Measurements from ENCODE around the gene UBE2Q1. TPM values are rescaled to one million over a fixed set of nuclear protein-coding genes. Genes with fewer than 3 reads are reported as not detected.

Gene UBE2Q1
- total RNA-seq, 1 donor from 2014 or later = 77.3 TPM

DNA sequence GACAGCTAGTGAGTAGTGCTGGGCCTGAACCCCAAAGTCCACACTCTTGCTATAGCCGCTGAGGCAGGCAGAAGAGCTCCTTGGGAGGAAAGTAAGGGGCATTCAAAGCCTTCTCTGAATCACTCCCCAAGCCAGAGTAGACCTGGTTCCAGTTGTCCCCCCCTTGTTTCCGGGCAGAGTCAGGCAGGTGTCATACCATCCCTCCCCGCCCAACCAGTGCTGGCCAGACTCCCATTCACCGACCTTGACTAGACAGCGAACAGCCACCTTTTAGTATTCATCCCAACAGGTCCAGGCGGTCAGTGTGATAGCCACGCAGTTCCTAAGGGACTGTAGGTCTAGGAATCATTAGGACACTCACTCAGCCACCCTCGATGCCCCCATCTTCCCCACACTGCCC lies 20.9 kb upstream of the UBE2Q1 start:
- Mint-ChIP-seq H3K27ac (ENCODE audit: unreplicated experiment) (no peak overlapping the region), H3K4me3 (ENCODE audit: unreplicated experiment) (no peak overlapping the region), H3K4me1 (ENCODE audit: unreplicated experiment) (peaks cover 4% of the 10 kb centered on the region), H3K36me3 (ENCODE audit: unreplicated experiment) (peaks cover 43% of the 10 kb centered on the region), H3K9me3 (ENCODE audit: unreplicated experiment) (no peaks in the 10 kb centered on the region), H3K27me3 (ENCODE audit: unreplicated experiment) (no peaks in the 10 kb centered on the region)
- no peak for DNase-seq (ENCODE audit: extremely low spot score, unreplicated experiment)
- TF ChIP-seq, protein P1, sequence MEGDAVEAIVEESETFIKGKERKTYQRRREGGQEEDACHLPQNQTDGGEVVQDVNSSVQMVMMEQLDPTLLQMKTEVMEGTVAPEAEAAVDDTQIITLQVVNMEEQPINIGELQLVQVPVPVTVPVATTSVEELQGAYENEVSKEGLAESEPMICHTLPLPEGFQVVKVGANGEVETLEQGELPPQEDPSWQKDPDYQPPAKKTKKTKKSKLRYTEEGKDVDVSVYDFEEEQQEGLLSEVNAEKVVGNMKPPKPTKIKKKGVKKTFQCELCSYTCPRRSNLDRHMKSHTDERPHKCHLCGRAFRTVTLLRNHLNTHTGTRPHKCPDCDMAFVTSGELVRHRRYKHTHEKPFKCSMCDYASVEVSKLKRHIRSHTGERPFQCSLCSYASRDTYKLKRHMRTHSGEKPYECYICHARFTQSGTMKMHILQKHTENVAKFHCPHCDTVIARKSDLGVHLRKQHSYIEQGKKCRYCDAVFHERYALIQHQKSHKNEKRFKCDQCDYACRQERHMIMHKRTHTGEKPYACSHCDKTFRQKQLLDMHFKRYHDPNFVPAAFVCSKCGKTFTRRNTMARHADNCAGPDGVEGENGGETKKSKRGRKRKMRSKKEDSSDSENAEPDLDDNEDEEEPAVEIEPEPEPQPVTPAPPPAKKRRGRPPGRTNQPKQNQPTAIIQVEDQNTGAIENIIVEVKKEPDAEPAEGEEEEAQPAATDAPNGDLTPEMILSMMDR (IDR thresholded peaks at IDR 0.05) = no peak

DNA sequence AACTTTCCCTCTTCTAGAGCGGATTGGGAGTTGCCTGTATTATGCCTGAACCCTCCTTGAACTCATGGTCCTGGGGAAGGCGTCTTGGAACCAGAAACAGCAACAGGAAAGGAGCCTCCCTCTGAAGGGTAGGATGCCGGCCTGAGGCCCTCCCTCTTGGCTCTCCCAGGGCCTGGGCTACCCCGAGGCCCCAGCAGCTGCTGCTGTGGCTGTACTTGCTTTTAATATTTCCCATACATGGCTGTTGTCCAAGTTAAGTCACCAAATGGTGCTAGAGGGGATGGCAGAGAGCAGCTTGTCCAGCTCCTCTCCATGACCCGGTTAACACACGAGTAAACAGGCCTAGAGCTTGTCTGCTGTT lies 19.6 kb upstream of the UBE2Q1 start:
- H3K27ac Mint-ChIP-seq (ENCODE audit: unreplicated experiment) = no peak overlapping the region

DNA sequence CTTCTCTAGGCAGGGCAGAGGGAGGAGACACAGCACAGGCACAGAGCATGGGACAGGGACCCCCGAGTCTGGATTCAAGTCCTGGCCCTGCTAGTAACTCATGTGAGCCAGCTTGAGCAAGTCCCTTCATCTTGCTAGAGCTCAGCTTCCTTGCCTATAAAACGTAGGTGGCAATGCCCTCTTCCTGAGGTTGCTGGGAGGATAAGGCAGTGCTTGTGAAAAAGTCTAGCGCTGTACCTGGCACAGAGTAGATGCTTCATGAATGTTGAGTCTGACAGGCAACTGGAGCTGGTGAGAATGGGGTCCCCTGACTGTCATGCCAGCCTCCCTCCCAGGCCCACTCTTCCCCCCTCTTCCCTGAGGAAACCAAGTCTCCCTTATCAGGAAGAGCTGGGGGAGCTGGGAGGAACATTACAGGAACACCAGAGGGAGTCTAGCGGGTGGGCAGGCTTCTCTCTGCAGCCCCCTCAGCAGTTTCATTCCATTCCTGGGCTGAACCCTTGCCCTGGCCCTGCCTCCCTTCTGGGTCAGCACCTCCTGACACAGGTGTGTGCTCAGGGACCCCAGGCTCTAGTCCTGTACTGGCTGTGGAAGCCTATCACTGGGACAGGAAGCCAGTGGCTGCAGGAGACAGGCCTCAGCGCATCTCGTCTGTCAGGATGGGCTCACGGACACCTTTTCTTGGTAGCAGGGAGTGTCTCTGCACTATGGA lies 19.0 kb upstream of the UBE2Q1 start:
- Mint-ChIP-seq H3K9me3 (ENCODE audit: unreplicated experiment) (no peaks in the 10 kb centered on the region), H3K27me3 (ENCODE audit: unreplicated experiment) (no peaks in the 10 kb centered on the region), H3K36me3 (ENCODE audit: unreplicated experiment) (peaks cover 29% of the 10 kb centered on the region), H3K4me3 (ENCODE audit: unreplicated experiment) (no peak overlapping the region), H3K27ac (ENCODE audit: unreplicated experiment) (no peak overlapping the region), H3K4me1 (ENCODE audit: unreplicated experiment) (no peaks in the 10 kb centered on the region)
- DNase-seq (ENCODE audit: extremely low spot score, unreplicated experiment) = no peak
- TF ChIP-seq, protein P1 (IDR thresholded peaks at IDR 0.05) = no peak

More for the DNA sequence above, 19.6 kb upstream of the UBE2Q1 start:
- TF ChIP-seq, protein P1 (IDR thresholded peaks at IDR 0.05) = no peak
- H3K9me3 Mint-ChIP-seq (ENCODE audit: unreplicated experiment) = no peaks in the 10 kb centered on the region
- H3K36me3 Mint-ChIP-seq (ENCODE audit: unreplicated experiment) = peaks cover 29% of the 10 kb centered on the region
- DNase-seq (ENCODE audit: extremely low spot score, unreplicated experiment) = no peak
- H3K27me3 Mint-ChIP-seq (ENCODE audit: unreplicated experiment) = no peaks in the 10 kb centered on the region
- no peak overlapping the region for H3K4me3 Mint-ChIP-seq (ENCODE audit: unreplicated experiment)
- no peaks in the 10 kb centered on the region for H3K4me1 Mint-ChIP-seq (ENCODE audit: unreplicated experiment)

DNA sequence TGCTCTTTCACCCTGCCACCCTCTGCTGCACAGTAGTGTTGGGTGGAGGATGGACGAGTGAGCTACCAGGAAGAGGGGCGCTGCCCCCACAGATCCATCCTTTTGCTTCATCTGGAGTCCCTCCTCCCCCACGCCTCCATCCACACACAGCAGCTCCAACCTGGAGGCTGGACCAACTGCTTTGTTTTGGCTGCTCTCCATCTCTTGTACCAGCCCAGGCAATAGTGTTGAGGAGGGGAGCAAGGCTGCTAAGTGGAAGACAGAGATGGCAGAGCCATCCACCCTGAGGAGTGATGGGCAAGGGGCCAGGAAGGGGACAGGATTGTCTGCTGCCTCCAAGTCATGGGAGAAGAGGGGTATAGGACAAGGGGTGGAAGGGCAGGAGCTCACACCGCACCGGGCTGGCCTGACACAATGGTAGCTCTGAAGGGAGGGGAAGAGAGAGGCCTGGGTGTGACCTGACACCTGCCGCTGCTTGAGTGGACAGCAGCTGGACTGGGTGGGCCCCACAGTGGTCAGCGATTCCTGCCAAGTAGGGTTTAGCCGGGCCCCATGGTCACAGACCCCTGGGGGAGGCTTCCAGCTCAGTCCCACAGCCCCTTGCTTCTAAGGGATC lies 17.6 kb upstream of the UBE2Q1 start:
- DNase-seq (ENCODE audit: extremely low spot score, unreplicated experiment) = no peak
- TF ChIP-seq, protein P1 (IDR thresholded peaks at IDR 0.05) = no peak
- H3K9me3 Mint-ChIP-seq (ENCODE audit: unreplicated experiment) = no peaks in the 10 kb centered on the region
- no peak overlapping the region for H3K4me3 Mint-ChIP-seq (ENCODE audit: unreplicated experiment)
- peaks cover 4% of the 10 kb centered on the region for H3K27me3 Mint-ChIP-seq (ENCODE audit: unreplicated experiment)
- H3K27ac Mint-ChIP-seq (ENCODE audit: unreplicated experiment) = no peak overlapping the region
- no peaks in the 10 kb centered on the region for H3K4me1 Mint-ChIP-seq (ENCODE audit: unreplicated experiment)
- H3K36me3 Mint-ChIP-seq (ENCODE audit: unreplicated experiment) = peaks cover 21% of the 10 kb centered on the region

DNA sequence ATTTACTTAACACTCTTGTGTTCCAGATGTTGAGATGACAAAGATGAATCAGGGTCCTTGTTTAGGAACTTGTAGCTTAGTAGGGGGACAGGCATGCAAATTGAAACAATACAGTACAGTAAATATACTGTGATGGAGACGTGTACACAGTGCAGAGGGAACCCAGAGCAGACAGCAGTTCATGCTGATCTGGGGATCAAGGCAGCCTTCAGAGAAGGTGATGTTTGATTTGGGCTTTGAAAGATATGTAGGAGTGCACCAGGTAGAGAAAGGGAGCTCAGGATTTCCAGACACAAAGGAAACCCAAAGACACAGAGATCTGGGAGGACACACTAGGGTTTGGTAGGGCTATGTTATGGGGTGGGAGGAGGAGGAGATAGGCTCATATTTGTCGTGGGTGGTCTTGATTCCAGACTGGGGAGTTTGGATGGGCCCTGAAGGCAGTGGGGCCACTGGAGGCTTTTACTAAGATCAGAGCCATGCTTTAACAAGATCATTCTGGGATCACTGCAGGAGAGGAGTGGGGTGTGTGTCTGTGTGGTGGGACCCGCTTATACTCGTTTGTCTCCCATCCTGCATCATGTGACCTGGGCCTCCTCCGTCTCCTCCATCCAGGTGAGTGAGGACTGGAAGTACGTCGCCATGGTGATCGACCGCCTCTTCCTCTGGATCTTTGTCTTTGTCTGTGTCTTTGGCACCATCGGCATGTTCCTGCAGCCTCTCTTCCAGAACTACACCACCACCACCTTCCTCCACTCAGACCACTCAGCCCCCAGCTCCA lies 16.9 kb upstream of the UBE2Q1 start:
- no peak for DNase-seq (ENCODE audit: extremely low spot score, unreplicated experiment)
- no peak overlapping the region for H3K4me3 Mint-ChIP-seq (ENCODE audit: unreplicated experiment)
- H3K27me3 Mint-ChIP-seq (ENCODE audit: unreplicated experiment) = peaks cover 6% of the 10 kb centered on the region
- TF ChIP-seq, protein P1 (IDR thresholded peaks at IDR 0.05) = no peak
- H3K27ac Mint-ChIP-seq (ENCODE audit: unreplicated experiment) = no peak overlapping the region
- H3K4me1 Mint-ChIP-seq (ENCODE audit: unreplicated experiment) = no peaks in the 10 kb centered on the region
- H3K9me3 Mint-ChIP-seq (ENCODE audit: unreplicated experiment) = no peaks in the 10 kb centered on the region
- peaks cover 19% of the 10 kb centered on the region for H3K36me3 Mint-ChIP-seq (ENCODE audit: unreplicated experiment)

Data from osteocyte (in vitro differentiated cells).